HepG2 (cell line): Measurements from ENCODE around the gene MDP1. TPM values are rescaled to one million over a fixed set of nuclear protein-coding genes. Genes with fewer than 3 reads are reported as not detected.

Experiments used
- FUBP1 ChIP-seq: sonication (generic); formaldehyde crosslinking; IDR thresholded peaks from 2 replicates; pipeline ENCODE4 v1.5.1; 2020; ENCODE audit warnings: missing genetic modification reagents, mild to moderate bottlenecking, borderline replicate concordance
- HNF4A ChIP-seq: sonication (generic); formaldehyde crosslinking; IDR thresholded peaks from 2 replicates; pipeline ENCODE4 v1.4.0; 2020; ENCODE audit warnings: missing genetic modification reagents
- KDM6A ChIP-seq: IDR thresholded peaks from 2 replicates; pipeline ENCODE4 v1.6.1; 2016; ENCODE audit warnings: low read depth
- NFAT5 ChIP-seq: sonication (generic); formaldehyde crosslinking; IDR thresholded peaks from 2 replicates; pipeline ENCODE4 v1.4.0; 2020; ENCODE audit warnings: missing genetic modification reagents
- RFX3 ChIP-seq: IDR thresholded peaks from 2 replicates; pipeline ENCODE4 v1.6.1; 2016; ENCODE audit warnings: missing biosample characterization, missing genetic modification reagents
- SNAPC5 ChIP-seq: sonication (generic); formaldehyde crosslinking; IDR thresholded peaks from 2 replicates; pipeline ENCODE4 v1.8.1; 2023; ENCODE audit warnings: mild to moderate bottlenecking, missing genetic modification reagents, borderline replicate concordance
- TFAP4 ChIP-seq: sonication (generic); IDR thresholded peaks from 2 replicates; pipeline ENCODE4 v1.6.1; 2016; ENCODE audit warnings: low read depth, borderline replicate concordance
- TOE1 ChIP-seq: sonication (generic); formaldehyde crosslinking; IDR thresholded peaks from 2 replicates; pipeline ENCODE4 v1.4.0; 2020; ENCODE audit warnings: mild to moderate bottlenecking, missing genetic modification reagents
- ZBTB4 ChIP-seq: sonication (generic); formaldehyde crosslinking; IDR thresholded peaks from 2 replicates; pipeline ENCODE4 v1.4.0; 2020; ENCODE audit warnings: missing genetic modification reagents, mild to moderate bottlenecking, borderline replicate concordance
- ZNF160 ChIP-seq: sonication (generic); formaldehyde crosslinking; IDR thresholded peaks from 2 replicates; pipeline ENCODE4 v1.8.0; 2022; ENCODE audit warnings: mild to moderate bottlenecking, inconsistent platforms, missing genetic modification reagents
- ZNF20 ChIP-seq: sonication (generic); formaldehyde crosslinking; IDR thresholded peaks from 2 replicates; pipeline ENCODE4 v1.4.0; 2020; ENCODE audit warnings: mild to moderate bottlenecking, moderate library complexity, missing genetic modification reagents
- ZNF572 ChIP-seq: sonication (generic); formaldehyde crosslinking; IDR thresholded peaks from 2 replicates; pipeline ENCODE4 v1.5.1; 2020; ENCODE audit warnings: mild to moderate bottlenecking, missing genetic modification reagents
- polyA plus RNA-seq, 8 experiments: library from polyadenylated mRNA; depleted of rRNA in 3 of 8; stranded (reverse) in 7 of 8; unstranded in 1 of 8; fragments of >200 nt; fragmentation: Illumina TruSeq in 4 of 8; extraction: Trizol in 4 of 8; gene quantifications; 2 replicates each; pipeline versions ENCODE4 v1.2.1 to v1.2.3, GENCODE V29; 2011 to 2016; ENCODE audit warnings: low read depth in 4 of 8, missing spikeins in 1 of 8, mixed read lengths in 1 of 8; ENCODE audit not compliant: insufficient read depth in 1 of 8
- total RNA-seq, 5 experiments: library from RNA; depleted of rRNA; stranded (reverse); fragments of >200 nt; fragmentation: Illumina TruSeq; extraction: Trizol; gene quantifications; 2 replicates each; pipeline ENCODE4 v1.2.3, GENCODE V29; 2016; ENCODE audit warnings: low read depth in 1 of 5

Gene MDP1
- total and polyA plus RNA-seq, 2 of the 13 experiments (the other 11 are each of a cell fraction or from before 2014, with no cell fraction given) = 44.1 to 48.7 TPM

- TF ChIP-seq NFAT5 = no peak
- TF ChIP-seq HNF4A = peak; percentile 95
- TF ChIP-seq SNAPC5 (CRISPR knock-in tag) = peak; percentile 29; the same call in 1 of the 2 replicates
- TF ChIP-seq KDM6A (CRISPR knock-in tag) = 0 out of 2 replicates have a peak, but pooled peaks have one; percentile 53
- TF ChIP-seq RFX3 (CRISPR knock-in tag) = no peak
- peak; percentile 85 for TF ChIP-seq ZNF572 (CRISPR knock-in tag)
- TF ChIP-seq FUBP1 = no peak
- TF ChIP-seq ZNF160 = peak; percentile 52; the same call in 1 of the 2 replicates
- no peak for TF ChIP-seq TFAP4
- peak; percentile 100 for TF ChIP-seq ZBTB4 (CRISPR knock-in tag)
- no peak for TF ChIP-seq ZNF20 (CRISPR knock-in tag)
- no peak for TF ChIP-seq TOE1 (CRISPR knock-in tag)
These were observed 40.3 kb upstream of the MDP1 start (continued) for GRCh38 chr14:24255931-24256711.
